Measurements from ENCODE around the gene DCP1A. TPM values are rescaled to one million over a fixed set of nuclear protein-coding genes. Genes with fewer than 3 reads are reported as not detected.

Gene DCP1A
- 10 to 100 TPM; 29.9 to 32.0 TPM for total RNA-seq

GRCh38 chr3:53347261-53348064 is at the start of gene DCP1A:
Gene DCP1A (minus strand): TSS chr3:53347543. CDS start chr3:53347517, 26 bp downstream.
- Mint-ChIP-seq H3K36me3 (ENCODE audit: low read depth) (peaks cover 7% of the 10 kb centered on the region), H3K4me1 (ENCODE audit: low read depth) (peaks cover 30% of the 10 kb centered on the region), H3K9me3 (no peaks in the 10 kb centered on the region), H3K4me3 (peak within 1 kb of the TSS; percentile 98), H3K27me3 (no peaks in the 10 kb centered on the region), H3K27ac (peak within 1 kb of the TSS; percentile 97)
- intact Hi-C loops (cut with micrococcal nuclease), result loop anchor here (10.0 kb wide), 1 partner anchor 213 kb away; the partner anchor contains the start of gene RFT1
- ATAC-seq, result peak; percentile 97
- no peak for TF ChIP-seq CTCF (IDR thresholded peaks at IDR 0.05)
- ChIA-PET CTCF (no interaction called here), POLR2A (interaction anchor here (0.9 to 2.3 kb wide), 12 partner anchors 9 to 544 kb away, joined by 3 to 8 read pairs (median 4); partner anchors contain the start of gene SELENOK)
- peak; percentile 97 for DNase-seq

GRCh38 chr3:53384465-53385423 is 37.4 kb upstream of the DCP1A start:
- intact Hi-C loops (cut with micrococcal nuclease), result no loop called here
- no peak for DNase-seq
- no peak for TF ChIP-seq CTCF (IDR thresholded peaks at IDR 0.05)
- H3K9me3 Mint-ChIP-seq, result no peaks in the 10 kb centered on the region
- no peak overlapping the region for H3K4me3 Mint-ChIP-seq
- H3K27ac Mint-ChIP-seq, result no peak overlapping the region
- H3K27me3 Mint-ChIP-seq, result peaks cover 18% of the 10 kb centered on the region
- POLR2A ChIA-PET, result interaction anchor here (0.5 kb wide), 1 partner anchor 14 kb away, joined by 3 read pairs; no protein-coding TSS in a partner anchor
- no peaks in the 10 kb centered on the region for H3K4me1 Mint-ChIP-seq (ENCODE audit: low read depth)
- no peak for ATAC-seq
- H3K36me3 Mint-ChIP-seq (ENCODE audit: low read depth), result no peaks in the 10 kb centered on the region
- CTCF ChIA-PET, result interaction anchor here (0.6 to 1.1 kb wide), 5 partner anchors 9 to 326 kb away, joined by 3 to 4 read pairs (median 3); no protein-coding TSS in a partner anchor

- Mint-ChIP-seq H3K27me3 (peaks cover 18% of the 10 kb centered on the region), H3K36me3 (ENCODE audit: low read depth) (no peaks in the 10 kb centered on the region), H3K4me3 (no peak overlapping the region), H3K4me1 (ENCODE audit: low read depth) (no peaks in the 10 kb centered on the region), H3K9me3 (no peaks in the 10 kb centered on the region), H3K27ac (no peak overlapping the region)
- CTCF ChIA-PET, result interaction anchor here (1.0 kb wide), 1 partner anchor 328 kb away, joined by 3 read pairs; no protein-coding TSS in a partner anchor
- DNase-seq, result no peak
- POLR2A ChIA-PET, result no interaction called here
- no peak for ATAC-seq
- TF ChIP-seq CTCF (IDR thresholded peaks at IDR 0.05), result no peak
- intact Hi-C loops (cut with micrococcal nuclease), result no loop called here
Observed at GRCh38 chr3:53382106-53382505, 34.8 kb upstream of the DCP1A start.

- no peak for TF ChIP-seq CTCF (IDR thresholded peaks at IDR 0.05)
- POLR2A ChIA-PET, result no interaction called here
- intact Hi-C loops (cut with micrococcal nuclease), result no loop called here
- CTCF ChIA-PET, result interaction anchor here (1.0 kb wide), 1 partner anchor 160 kb away, joined by 3 read pairs; no protein-coding TSS in a partner anchor
- Mint-ChIP-seq H3K9me3 (no peaks in the 10 kb centered on the region), H3K27ac (no peak overlapping the region), H3K27me3 (peaks cover 11% of the 10 kb centered on the region), H3K36me3 (ENCODE audit: low read depth) (no peaks in the 10 kb centered on the region), H3K4me1 (ENCODE audit: low read depth) (no peaks in the 10 kb centered on the region), H3K4me3 (no peak overlapping the region)
- ATAC-seq (no peak), DNase-seq (no peak)
Observed at GRCh38 chr3:53380306-53380705, 33.0 kb upstream of the DCP1A start.
